HG03432 (cell line): ENCODE data around the gene PLA2G2C.

Experiments
- ATAC-seq: cut with Tn5 transposase; IDR thresholded peaks from one replicate; pipeline ENCODE4 v1.9.1; 2021; ENCODE audit warnings: mild to moderate bottlenecking, moderate library complexity; ENCODE audit not compliant: unreplicated experiment

PLA2G2C gene

GRCh38 chr1:20184997-20185833 is 1.1 kb downstream of the PLA2G2C start:
- no peak for ATAC-seq

DNA sequence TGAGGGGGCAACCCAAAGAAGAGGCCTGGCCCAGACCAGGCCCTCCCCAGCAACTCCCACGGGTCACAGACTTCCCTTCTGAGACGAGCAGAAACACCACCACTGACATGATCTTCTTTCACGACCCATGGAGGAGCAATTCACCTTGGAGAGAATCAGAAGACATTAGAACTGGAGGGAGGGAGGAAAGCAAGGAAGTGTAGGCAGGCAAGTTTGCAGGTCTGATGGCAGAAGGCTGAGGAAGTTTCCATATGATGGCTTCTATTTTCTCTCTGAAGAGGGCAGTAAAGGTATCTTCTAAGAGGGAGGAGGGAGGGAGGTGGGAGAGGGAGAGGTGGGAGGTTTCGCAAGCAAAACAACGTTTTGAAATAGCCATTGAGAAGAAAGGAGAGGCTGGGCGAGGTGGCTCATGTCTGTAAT is 1.8 kb downstream of the PLA2G2C start:
- no peak for ATAC-seq

DNA sequence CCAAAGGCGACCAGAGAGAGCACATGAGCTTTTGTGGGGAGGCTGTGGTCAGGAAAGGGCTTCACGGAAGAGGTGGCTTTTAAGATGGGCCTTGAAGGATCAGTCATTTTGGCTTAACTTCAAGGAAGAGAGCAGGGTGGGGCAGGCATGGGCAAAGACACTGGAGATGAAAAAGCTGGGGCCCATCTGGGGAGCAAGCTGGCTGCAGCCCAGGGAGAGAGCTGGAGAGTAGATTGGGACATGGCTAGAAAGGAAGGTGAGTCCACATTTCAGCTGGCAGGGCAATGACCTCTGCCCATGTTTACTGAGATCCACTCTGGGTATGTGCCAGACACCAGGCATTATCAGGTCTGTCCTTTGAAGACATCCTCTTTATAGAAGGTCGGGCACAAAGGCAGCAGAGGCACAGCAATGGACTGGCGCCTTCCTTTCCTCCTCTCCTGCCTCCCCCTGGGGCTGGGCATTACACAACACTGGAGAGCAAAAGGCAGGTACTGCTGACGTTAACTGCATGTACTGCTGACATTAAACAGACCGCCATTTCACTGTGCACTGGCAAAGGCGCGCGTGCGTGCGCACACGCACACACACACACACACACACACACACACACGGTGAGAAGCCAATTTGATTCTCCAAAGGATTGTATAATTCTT is 2.6 kb downstream of the PLA2G2C start:
- no peak for ATAC-seq

GRCh38 chr1:20183035-20183434 is 3.3 kb downstream of the PLA2G2C start:
- no peak for ATAC-seq

GRCh38 chr1:20182415-20182814 is 3.9 kb downstream of the PLA2G2C start:
- ATAC-seq, result no peak

- ATAC-seq, result no peak
Observed at GRCh38 chr1:20180844-20181207, 5.5 kb downstream of the PLA2G2C start.

DNA sequence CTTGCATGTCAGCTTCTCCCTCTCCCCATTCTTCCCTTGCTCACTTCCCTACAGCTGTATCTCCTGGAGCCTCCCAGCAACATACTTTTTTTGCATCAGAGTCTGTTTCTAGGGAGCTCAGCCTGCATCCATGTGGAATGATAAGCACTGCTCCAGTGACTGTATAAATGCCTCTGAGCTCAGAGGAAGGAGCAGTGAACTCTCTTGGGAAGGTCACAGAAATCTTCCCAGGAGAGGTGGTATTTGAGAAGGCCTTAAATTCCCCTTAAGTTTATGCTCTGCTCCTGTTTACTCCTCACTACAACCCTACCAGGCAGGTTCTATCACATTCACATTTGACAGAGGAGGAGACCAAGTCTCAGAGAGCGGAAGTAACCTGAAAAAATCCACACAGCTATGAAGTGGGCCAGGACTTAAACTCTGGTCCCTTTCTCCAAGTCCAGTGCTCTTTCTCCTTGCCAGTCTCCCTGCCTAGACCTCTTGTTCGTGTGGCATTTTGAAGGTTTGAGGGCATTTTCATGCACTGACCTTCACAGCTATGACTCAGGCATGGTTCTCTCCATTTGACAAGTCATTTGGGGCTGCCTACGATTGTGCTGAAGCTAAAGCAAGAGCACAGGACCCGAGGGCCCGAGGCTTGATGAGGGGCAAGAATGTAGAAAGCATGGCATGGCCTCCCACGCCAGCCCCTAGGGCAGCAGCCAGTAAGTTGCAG is 6.0 kb downstream of the PLA2G2C start:
- ATAC-seq, result no peak

DNA sequence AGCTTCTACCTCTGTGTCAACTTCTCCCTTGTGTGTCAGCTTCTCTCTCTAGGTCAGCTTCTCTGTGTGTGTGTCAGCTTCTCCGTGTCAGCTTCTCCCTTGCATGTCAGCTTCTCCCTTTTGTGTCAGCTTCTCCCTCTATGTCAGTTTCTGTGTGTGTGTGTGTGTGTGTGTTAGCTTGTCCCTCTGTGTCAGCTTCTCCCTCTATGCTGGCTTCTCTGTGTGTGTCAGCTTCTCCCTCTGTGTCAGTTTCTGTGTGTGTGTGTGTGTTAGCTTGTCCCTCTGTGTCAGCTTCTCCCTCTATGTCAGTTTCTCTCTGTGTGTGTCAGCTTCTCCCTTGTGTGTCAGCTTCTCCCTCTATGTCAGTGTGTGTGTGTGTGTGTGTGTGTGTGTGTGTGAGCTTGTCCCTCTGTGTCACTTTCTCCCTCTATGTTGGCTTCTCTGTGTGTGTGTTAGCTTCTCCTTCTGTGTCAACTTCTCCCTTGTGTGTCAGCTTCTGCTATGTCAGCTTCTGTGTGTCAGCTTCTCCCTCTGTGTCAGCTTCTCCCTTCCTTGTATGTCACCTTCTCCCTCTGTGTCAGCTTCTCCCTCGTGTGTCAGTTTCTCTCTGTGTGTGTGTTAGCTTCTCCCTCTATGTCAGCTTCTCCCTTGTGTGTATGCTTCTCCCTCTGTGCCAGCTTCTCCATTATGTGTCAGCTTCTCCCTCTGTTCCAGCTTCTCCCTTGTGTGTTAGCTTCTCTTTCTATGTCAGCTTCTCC is 6.8 kb downstream of the PLA2G2C start:
- no peak for ATAC-seq

DNA sequence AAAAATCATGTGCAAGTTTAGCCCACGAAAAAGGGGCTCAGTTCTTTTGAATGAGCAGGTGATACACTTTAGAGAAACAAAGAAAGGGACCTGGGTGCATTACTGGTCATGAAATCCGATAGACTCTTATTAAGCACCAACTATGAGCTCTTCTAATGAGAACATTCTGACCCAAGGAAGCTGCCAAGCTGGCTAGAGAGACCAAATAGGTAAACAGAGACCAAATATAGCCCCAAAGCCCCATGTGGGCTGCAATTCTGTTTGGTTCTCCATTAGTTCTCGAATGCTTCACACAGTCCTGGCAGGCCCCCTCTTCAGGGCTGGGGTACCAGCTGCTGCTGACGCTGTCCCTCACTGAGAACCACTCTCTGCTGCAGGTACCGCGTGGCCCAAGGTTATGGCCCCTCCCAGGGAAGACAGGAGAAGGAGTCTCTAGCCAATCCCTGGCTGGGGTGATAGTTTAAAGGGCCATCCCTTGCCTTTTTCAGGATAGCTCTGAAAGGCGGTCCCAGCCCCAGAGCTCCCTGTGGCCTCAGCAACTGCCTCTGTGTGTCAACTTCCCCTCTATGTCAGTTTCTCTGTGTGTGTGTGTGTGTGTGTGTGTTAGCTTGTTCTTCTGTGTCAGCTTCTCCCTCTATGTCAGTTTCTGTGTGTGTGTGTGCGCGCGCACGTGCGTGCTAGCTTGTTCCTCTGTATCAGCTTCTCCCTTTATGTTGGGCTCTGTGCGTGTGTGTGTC is 7.5 kb downstream of the PLA2G2C start:
- ATAC-seq, result no peak

- ATAC-seq, result no peak
Observed at GRCh38 chr1:20174937-20175666, 11.2 kb downstream of the PLA2G2C start.

DNA sequence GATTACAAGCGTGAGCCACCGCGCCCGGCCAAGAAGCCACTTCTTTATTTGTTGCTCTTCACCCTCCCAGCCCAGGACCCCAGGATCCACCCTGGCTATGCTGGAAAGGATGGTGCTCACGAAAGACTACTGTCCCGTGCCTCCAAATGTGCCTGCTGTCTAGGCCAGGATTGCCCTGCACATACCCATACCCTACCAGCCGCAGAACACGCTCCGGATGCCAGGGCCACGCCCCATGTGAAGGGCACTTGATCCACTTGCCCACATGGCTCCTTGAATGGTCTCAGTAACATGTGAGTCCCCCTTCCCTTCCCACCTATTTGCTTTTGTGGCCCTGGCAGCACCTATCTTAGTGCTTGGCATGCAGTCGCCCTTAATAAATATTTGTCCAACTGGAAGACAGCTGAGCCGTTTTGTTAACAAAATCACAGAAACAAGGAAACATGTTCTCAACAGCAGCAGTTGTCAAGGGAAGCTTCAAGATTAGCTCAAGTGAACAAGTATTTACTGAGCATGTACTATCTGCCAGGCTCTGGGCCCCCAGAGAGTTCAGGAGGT is 14.2 kb downstream of the PLA2G2C start:
- no peak for ATAC-seq

DNA sequence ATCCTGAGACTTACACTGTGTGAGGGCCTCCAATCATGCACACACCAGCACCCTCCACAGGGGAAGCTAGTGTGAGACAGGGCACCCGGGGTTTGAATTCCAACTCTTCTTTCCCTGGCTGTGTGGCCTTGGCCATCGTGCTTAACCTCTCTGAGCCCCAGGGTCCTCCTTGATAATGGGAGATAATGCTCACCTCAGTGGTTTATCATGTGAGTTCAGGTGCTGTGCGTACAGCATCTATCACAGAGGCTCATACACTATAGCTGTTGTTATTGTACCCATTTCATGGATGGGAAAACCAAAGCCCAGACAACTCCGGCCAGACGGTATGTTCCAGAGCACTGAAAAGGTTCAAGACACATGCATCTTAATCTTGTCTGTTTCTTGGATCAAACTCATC is 16.4 kb downstream of the PLA2G2C start:
- no peak for ATAC-seq

GRCh38 chr1:20168564-20169491 is 17.5 kb downstream of the PLA2G2C start:
- ATAC-seq, result no peak

GRCh38 chr1:20167126-20167525 is 19.2 kb downstream of the PLA2G2C start:
- ATAC-seq, result no peak

DNA sequence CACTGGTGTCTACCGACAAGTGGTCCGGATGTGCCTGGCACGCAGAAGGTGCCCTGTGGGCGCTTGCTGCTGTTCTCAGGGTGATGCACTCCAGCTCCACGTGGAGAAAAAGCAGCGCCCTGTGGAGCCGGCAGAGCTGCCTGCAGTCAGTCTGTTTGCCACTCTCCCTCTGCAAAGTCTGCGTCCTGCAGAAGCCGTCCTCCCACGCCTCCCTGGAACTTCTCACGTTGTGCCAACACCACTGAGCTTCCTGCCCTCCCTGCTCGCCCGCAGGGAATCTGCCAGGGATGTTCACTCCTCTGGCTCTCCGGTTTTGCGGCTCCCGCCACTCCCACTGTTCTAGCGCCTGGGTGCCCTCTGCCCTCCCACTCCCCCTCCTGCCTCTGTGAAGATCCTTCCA is 20.3 kb downstream of the PLA2G2C start:
- ATAC-seq, result no peak

DNA sequence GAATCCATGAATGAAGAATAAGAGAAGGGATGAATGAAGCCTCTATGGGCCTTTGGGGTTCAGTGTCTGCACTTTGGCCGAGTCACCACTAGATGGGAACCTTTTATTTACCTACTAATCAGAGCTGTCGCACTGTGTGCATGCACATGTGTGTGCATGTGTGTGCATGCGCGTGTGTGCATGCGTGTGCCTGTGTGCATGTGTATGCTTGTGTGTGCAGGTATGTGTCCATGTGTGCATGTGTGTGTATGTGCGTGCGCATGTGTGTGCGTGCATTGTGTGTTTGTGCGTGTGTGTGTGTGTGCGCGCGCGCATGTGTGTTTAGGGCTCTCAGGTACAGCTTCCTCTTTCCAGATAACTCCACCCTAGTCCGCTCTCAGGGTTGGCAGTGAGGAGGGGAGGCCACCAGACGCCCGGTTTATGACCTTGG is 20.8 kb downstream of the PLA2G2C start:
- ATAC-seq, result no peak

DNA sequence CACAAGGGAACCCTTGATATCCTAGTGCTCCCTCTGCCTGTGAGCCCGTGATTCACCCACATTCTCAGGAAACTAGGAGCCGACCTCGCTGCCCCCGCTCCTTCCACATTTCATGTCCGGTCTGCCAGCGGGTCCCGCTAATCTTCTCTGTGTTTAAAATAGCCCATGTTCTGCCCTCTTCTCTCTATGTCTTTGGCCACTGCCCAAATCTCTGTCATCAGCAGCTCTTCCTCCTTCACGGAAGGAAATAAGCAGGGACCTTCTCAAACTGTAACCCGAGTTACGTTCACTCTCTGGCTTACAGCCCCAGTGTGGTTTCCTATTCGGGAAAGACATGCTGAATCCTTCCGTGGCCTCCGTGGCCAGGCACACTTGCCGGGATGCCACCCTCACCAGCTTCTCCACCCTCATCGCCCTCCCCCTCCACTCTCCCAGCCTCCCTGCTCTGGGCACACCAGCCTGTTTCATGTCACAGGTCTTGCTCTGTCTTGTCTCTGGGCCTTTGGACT is 21.6 kb downstream of the PLA2G2C start:
- no peak for ATAC-seq

DNA sequence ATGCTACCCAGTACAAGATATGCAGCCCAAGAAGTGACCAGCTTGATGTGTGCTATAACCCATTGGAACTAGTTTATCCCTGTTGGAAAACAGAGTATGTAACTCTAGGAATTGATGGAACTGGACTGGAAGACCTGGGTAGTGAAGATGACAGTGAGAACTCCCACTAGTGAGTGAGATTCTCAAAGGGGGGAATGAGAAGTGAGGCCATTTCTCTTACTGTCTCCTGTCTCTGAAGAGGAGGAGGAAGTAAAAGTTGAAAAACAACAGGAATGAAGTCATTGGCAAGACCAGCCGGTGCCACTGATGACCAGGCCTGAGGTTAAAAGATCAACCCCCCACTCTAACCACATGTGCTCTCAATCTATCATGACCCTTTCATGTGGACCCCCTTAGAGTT is 26.3 kb downstream of the PLA2G2C start:
- ATAC-seq, result no peak
